Right lung (tissue), 5 donors: ENCODE results near the gene PACS2. TPM values are rescaled to one million over a fixed set of nuclear protein-coding genes. Genes with fewer than 3 reads are reported as not detected.
"Not testable (repeated sequence)": the region's sequence is repeated elsewhere in the genome, so short reads cannot be mapped to it uniquely, and the experiment has no call there.

Experiments
- DNase-seq, 2 donors: peaks; one replicate each; pipeline ENCODE4 v3.0.0-alpha.2; 2013
- polyA plus RNA-seq, 5 donors: library from polyadenylated mRNA; unstranded; fragments of 120-200 nt; gene quantifications; one replicate each; pipeline versions ENCODE4 v1.2.1 to v1.2.3, GENCODE V29; 2013; ENCODE audit warnings: inconsistent platforms in 1 of 5, low replicate concordance in 1 of 5; ENCODE audit not compliant: insufficient read length in 5 of 5, insufficient read depth in 1 of 5

PACS2 gene
- polyA plus RNA-seq, 5 donors, result 61.8 to 92.3 (median 77.3) TPM

- no peak for DNase-seq
Observed at GRCh38 chr14:105287249-105288102, 27.1 kb upstream of the PACS2 start.

- DNase-seq, result not testable (repeated sequence)
Observed at GRCh38 chr14:105288936-105289335, 25.6 kb upstream of the PACS2 start.

- DNase-seq, result no peak
Observed at GRCh38 chr14:105290621-105291346, 23.8 kb upstream of the PACS2 start.

GRCh38 chr14:105292826-105293711 is 21.5 kb upstream of the PACS2 start:
- DNase-seq, result no peak

- peak in 1 of 2 donors; percentile 51 for DNase-seq
Observed at GRCh38 chr14:105294142-105294597, 20.4 kb upstream of the PACS2 start.

- not testable (repeated sequence) for DNase-seq
Observed at GRCh38 chr14:105297311-105297710, 17.2 kb upstream of the PACS2 start.

- no peak for DNase-seq
Observed at GRCh38 chr14:105299654-105300541, 14.7 kb upstream of the PACS2 start.

GRCh38 chr14:105300542-105301102 is 13.9 kb upstream of the PACS2 start, which contains the start of gene BRF1:
Gene BRF1, minus strand, starts transcription at chr14:105301001. Its CDS starts 372 bp downstream, at chr14:105300629.
- DNase-seq, result peak; percentile 43 to 93

GRCh38 chr14:105301103-105301914 is 13.2 kb upstream of the PACS2 start:
- peak; percentile 95 to 97 for DNase-seq

GRCh38 chr14:105301915-105302249 is 12.7 kb upstream of the PACS2 start:
- DNase-seq, result not testable (repeated sequence)

GRCh38 chr14:105303949-105304348 is 10.6 kb upstream of the PACS2 start:
- no peak for DNase-seq

GRCh38 chr14:105304565-105304964 is 10.0 kb upstream of the PACS2 start:
- no peak for DNase-seq

GRCh38 chr14:105305345-105305744 is 9.2 kb upstream of the PACS2 start:
- no peak for DNase-seq

- no peak for DNase-seq
Observed at GRCh38 chr14:105305791-105306190, 8.8 kb upstream of the PACS2 start.

GRCh38 chr14:105307052-105307727 is 7.4 kb upstream of the PACS2 start:
- no peak for DNase-seq

- DNase-seq, result no peak
Observed at GRCh38 chr14:105309371-105309770, 5.2 kb upstream of the PACS2 start.

- no peak for DNase-seq
Observed at GRCh38 chr14:105311838-105312237, 2.7 kb upstream of the PACS2 start.

- DNase-seq, result no peak
Observed at GRCh38 chr14:105312973-105313372, 1.6 kb upstream of the PACS2 start.
